Measurements from ENCODE around the gene RPL23. TPM values are rescaled to one million over a fixed set of nuclear protein-coding genes. Genes with fewer than 3 reads are reported as not detected.

RPL23 gene
- total RNA-seq, 4 donors from 2014 or later, result 1,382 to 1,902 (median 1,771) TPM

DNA sequence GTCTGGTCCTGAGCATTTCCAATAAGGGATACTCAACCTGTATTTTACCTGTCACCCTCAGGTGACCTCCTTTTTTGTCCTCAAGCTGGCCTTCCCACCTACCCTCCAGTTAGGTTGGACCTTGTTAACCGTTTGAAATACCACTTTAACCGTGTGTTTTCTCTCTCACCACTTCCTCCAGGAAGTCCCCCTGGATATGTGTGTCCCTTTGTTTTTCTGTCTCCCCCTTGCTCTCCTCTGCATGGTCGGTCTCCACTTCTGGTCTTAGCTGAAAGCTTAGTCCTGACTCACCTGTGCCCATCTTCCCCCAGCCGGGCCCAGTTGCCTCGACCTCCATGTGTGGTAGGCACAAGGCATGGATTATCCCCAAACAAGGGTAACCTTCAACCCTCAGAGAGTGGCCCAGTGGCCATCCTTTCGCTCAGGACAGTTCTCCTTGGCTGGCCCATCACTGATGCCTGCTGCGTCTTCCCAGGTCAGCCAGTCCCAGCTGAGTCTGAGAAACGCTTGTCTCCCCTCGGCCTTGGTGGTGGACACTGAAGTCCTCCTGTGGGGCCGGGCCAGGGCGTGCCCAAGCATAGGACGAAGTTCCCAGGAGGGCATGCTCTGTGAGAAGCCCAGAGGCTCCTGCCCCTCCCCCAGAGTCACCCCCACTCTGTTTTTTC lies 36.4 kb upstream of the RPL23 start:
- no peaks in the 10 kb centered on the region for H3K27me3 ChIP-seq
- TF ChIP-seq EP300 (IDR thresholded peaks at IDR 0.05) (no peak), POLR2A (IDR thresholded peaks at IDR 0.05) (no peak), POLR2AphosphoS5 (IDR thresholded peaks at IDR 0.05) (no peak)
- TF ChIP-seq, protein P1, sequence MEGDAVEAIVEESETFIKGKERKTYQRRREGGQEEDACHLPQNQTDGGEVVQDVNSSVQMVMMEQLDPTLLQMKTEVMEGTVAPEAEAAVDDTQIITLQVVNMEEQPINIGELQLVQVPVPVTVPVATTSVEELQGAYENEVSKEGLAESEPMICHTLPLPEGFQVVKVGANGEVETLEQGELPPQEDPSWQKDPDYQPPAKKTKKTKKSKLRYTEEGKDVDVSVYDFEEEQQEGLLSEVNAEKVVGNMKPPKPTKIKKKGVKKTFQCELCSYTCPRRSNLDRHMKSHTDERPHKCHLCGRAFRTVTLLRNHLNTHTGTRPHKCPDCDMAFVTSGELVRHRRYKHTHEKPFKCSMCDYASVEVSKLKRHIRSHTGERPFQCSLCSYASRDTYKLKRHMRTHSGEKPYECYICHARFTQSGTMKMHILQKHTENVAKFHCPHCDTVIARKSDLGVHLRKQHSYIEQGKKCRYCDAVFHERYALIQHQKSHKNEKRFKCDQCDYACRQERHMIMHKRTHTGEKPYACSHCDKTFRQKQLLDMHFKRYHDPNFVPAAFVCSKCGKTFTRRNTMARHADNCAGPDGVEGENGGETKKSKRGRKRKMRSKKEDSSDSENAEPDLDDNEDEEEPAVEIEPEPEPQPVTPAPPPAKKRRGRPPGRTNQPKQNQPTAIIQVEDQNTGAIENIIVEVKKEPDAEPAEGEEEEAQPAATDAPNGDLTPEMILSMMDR (IDR thresholded peaks at IDR 0.05), result no peak
- H3K36me3 ChIP-seq, result peaks cover 71% of the 10 kb centered on the region
- H3K4me3 ChIP-seq, result no peak overlapping the region
- peaks cover 51% of the 10 kb centered on the region for H3K4me1 ChIP-seq
- WGBS, result 86% methylated on average over 9 of the region's 12 CpGs
- H3K9me3 ChIP-seq, result no peaks in the 10 kb centered on the region
- no peak for DNase-seq (ENCODE audit: low spot score in 2 of 2)
- H3K27ac ChIP-seq, result no peak overlapping the region

DNA sequence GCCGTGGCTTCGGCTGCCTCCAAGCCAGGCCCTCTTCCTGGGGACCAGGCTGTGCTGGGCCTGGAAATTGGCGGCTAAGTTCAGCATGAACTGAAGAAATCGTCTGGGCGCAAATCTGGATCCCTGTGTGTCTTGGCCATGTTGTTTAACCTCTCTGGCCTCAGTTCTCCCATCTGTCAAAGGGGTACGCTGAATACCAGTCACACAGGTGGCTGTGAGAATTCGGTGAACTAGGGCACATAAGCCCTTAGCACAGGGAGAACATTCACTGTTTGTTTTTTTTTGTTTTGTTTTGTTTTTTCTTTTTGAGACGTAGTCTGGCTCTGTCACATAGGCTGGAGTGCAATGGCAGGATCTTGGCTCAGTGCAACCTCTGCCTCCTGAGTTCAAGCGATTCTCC lies 35.3 kb upstream of the RPL23 start:
- no peak overlapping the region for H3K4me3 ChIP-seq
- WGBS, result 89% methylated on average over 9 of the region's 9 CpGs
- no peaks in the 10 kb centered on the region for H3K27me3 ChIP-seq
- no peak overlapping the region for H3K27ac ChIP-seq
- peaks cover 55% of the 10 kb centered on the region for H3K4me1 ChIP-seq
- TF ChIP-seq EP300 (IDR thresholded peaks at IDR 0.05) (no peak), POLR2A (IDR thresholded peaks at IDR 0.05) (no peak), POLR2AphosphoS5 (IDR thresholded peaks at IDR 0.05) (no peak)
- TF ChIP-seq, protein P1 (IDR thresholded peaks at IDR 0.05), result no peak
- peaks cover 61% of the 10 kb centered on the region for H3K36me3 ChIP-seq
- H3K9me3 ChIP-seq, result no peaks in the 10 kb centered on the region
- DNase-seq (ENCODE audit: low spot score in 2 of 2), result no peak

DNA sequence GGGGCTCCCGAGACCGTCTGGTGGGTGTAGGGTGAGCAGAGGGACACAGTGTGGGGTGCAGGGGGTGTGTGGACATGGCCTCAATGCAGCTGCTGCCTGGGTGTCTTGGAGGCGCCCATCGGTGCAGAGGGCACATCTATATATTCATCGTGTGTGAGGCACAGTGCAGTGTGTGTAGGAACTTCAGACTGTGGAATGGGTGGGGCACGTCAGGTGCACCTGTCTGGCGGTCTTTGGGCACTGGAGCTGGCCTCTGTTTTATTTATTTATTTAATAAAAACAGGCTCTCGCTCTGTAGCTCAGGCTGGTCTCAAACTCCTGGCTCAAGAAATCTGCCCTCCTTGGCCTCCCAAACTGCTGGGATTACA lies 33.1 kb upstream of the RPL23 start:
- no peak overlapping the region for H3K4me3 ChIP-seq
- TF ChIP-seq, protein P1 (IDR thresholded peaks at IDR 0.05), result no peak
- TF ChIP-seq EP300 (IDR thresholded peaks at IDR 0.05) (no peak), POLR2AphosphoS5 (IDR thresholded peaks at IDR 0.05) (no peak), POLR2A (IDR thresholded peaks at IDR 0.05) (no peak)
- H3K36me3 ChIP-seq, result peaks cover 40% of the 10 kb centered on the region
- H3K27ac ChIP-seq, result no peak overlapping the region
- H3K4me1 ChIP-seq, result peaks cover 62% of the 10 kb centered on the region
- WGBS, result 72% methylated on average over 8 of the region's 8 CpGs
- no peaks in the 10 kb centered on the region for H3K9me3 ChIP-seq
- no peaks in the 10 kb centered on the region for H3K27me3 ChIP-seq
- no peak for DNase-seq (ENCODE audit: low spot score in 2 of 2)

DNA sequence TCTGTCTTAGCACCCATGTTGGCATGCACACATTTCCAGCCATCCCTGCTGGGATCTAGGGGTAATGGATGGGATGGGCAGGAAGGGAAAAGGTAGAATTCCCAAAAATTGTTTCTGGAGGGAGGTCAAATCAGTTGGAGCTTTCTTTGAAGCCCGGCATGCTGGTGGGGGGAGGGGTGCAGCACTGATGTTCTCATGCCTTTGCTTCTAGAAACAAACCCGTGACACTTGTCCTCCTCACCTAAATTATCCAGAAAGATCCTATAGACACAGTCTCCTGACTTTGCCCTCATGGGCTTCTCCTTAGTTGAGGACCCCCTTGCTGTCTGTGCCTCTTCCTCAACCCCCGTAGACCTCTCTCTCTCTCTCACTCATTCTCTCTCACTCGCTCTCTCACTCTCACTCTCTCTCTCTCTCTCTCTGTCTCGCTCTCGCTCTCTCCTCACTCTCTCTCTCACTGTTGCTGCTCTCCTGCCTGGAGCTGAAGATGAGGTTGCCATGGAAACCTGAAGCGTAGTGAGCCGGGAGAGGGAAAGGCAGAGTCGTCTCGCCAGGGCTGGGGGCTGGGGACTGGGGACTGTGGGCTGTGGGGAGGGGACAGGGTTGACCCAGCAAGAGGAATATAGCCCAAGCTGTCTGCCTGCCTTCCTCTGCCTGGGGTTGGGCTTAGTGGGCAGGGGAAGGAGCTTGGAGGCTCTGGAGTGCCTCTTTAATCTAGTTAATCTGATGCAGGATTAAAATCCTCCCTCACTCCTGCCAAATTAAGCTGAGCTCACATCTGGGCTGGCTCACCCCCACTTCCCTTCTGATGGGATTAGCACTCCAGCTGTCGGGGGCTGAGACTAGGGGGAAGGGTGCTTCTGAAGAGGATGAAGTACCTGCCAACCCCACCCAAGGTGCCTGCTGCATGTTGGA lies 32.5 kb upstream of the RPL23 start:
- Histone ChIP-seq H3K4me3 (no peak overlapping the region), H3K27ac (peak overlapping the region; percentile 3), H3K27me3 (no peaks in the 10 kb centered on the region), H3K36me3 (peaks cover 34% of the 10 kb centered on the region), H3K4me1 (peaks cover 68% of the 10 kb centered on the region), H3K9me3 (no peaks in the 10 kb centered on the region)
- TF ChIP-seq EP300 (IDR thresholded peaks at IDR 0.05), result no peak
- no peak for TF ChIP-seq POLR2A (IDR thresholded peaks at IDR 0.05)
- TF ChIP-seq, protein P1 (IDR thresholded peaks at IDR 0.05), result no peak
- no peak for TF ChIP-seq POLR2AphosphoS5 (IDR thresholded peaks at IDR 0.05)
- WGBS, result 60% methylated on average over 11 of the region's 11 CpGs
- no peak for DNase-seq (ENCODE audit: low spot score in 2 of 2)

Measured in suprapubic skin (tissue), 4 donors.